ENCODE data around the gene ALX3. TPM values are rescaled to one million over a fixed set of nuclear protein-coding genes. Genes with fewer than 3 reads are reported as not detected.

ALX3 gene
- total and polyA plus RNA-seq, 2 of the 8 experiments (the other 6 are each of a cell fraction or from before 2014, with no cell fraction given) = 0.20 TPM; not detected in 1

- Histone ChIP-seq H3K23ac (ENCODE audit: insufficient read length) (no peak overlapping the region), H3K4me2 (ENCODE audit: insufficient read depth in 1 of 2, low read depth in 2 of 2, low read length in 2 of 2) (no peak overlapping the region), H2BK12ac (ENCODE audit: low read depth, low read length) (no peak overlapping the region), H2AFZ (ENCODE audit: low read length) (no peak overlapping the region), H3K79me1 (ENCODE audit: low read depth, low read length) (no peaks in the 10 kb centered on the region; the same call in 1 of the 2 replicates), H2BK120ac (replicated peaks; ENCODE audit: low read depth, low read length) (no peak overlapping the region), H2BK5ac (ENCODE audit: low read depth, low read length) (no peak overlapping the region), H3K14ac (ENCODE audit: insufficient read length) (no peak overlapping the region), H3K4ac (replicated peaks; ENCODE audit: insufficient read length, low read depth, low read length) (no peak overlapping the region), H3K9me3 (ENCODE audit: insufficient read depth in 2 of 2, low read depth in 1 of 2, low read length in 1 of 2) (no peaks in the 10 kb centered on the region), H4K8ac (ENCODE audit: extremely low read depth, insufficient read depth, low read length) (no peak overlapping the region), H3K4me1 (replicated peaks in 1 of 4; ENCODE audit: control insufficient read depth in 3 of 4, insufficient read depth in 4 of 4, low read length in 3 of 4) (no peaks in the 10 kb centered on the region), H4K91ac (replicated peaks; ENCODE audit: insufficient read length, low read length) (no peak overlapping the region), H3K4me3 (ENCODE audit: extremely low read depth in 1 of 4, insufficient read depth in 2 of 4, low read depth in 3 of 4, low read length in 4 of 4) (no peak overlapping the region), H2AK5ac (ENCODE audit: low read depth, low read length) (no peak overlapping the region), H2BK20ac (ENCODE audit: low read length) (no peak overlapping the region), H2BK15ac (ENCODE audit: low read length) (no peak overlapping the region), H3K18ac (ENCODE audit: extremely low read depth, low read length) (no peak overlapping the region), H3K27me3 (replicated peaks in 1 of 4; ENCODE audit: control insufficient read depth in 3 of 4, extremely low read depth in 1 of 4, insufficient read depth in 3 of 4, low read length in 3 of 4) (no peaks in the 10 kb centered on the region), H3K23me2 (ENCODE audit: low read depth, low read length) (no peaks in the 10 kb centered on the region), H3K79me2 (ENCODE audit: control insufficient read depth in 1 of 2, insufficient read depth in 2 of 2, low read length in 2 of 2) (no peaks in the 10 kb centered on the region), H4K20me1 (replicated peaks in 1 of 2; ENCODE audit: control insufficient read depth in 1 of 2, insufficient read depth in 2 of 2, low read length in 2 of 2) (peaks cover 1 to 12% of the 10 kb centered on the region in 2 experiments), H3K56ac (replicated peaks; ENCODE audit: insufficient read length, low read depth, low read length) (no peak overlapping the region), H4K5ac (ENCODE audit: insufficient read length, low read depth, low read length) (no peak overlapping the region), H3K27ac (ENCODE audit: low read depth, low read length) (no peak overlapping the region), H3K36me3 (ENCODE audit: control insufficient read depth in 2 of 4, insufficient read depth in 4 of 4, low read length in 3 of 4) (peaks cover 53 to 92% (median 80%) of the 10 kb centered on the region in 4 experiments), H3K9ac (replicated peaks in 1 of 4; ENCODE audit: extremely low read depth in 1 of 4, low read depth in 3 of 4, low read length in 3 of 4) (no peak overlapping the region)
- FAIRE-seq (no peak), DNase-seq (ENCODE audit: low read depth in 1 of 2, low spot score in 2 of 2) (no peak)
- CTCF ChIA-PET (ENCODE audit: partially characterized antibody) = interaction anchor here (0.6 to 40.7 kb wide), 8 partner anchors 6 to 363 kb away, joined by 3 to 1450 read pairs (median 9); partner anchors contain the start of genes ALX3 and STRIP1
- POLR2A ChIA-PET (ENCODE audit: partially characterized antibody) = interaction anchor here (1.3 to 1.4 kb wide), 2 partner anchors 10 to 13 kb away, joined by 4 to 6 read pairs; partner anchors contain the start of gene STRIP1
- 97% methylated on average over 5 of the region's 5 CpGs; no CpG with 5 or more reads in 1 of the 2 experiments for WGBS, 2 experiments (ENCODE audit: extremely low coverage in 1 of 2, insufficient coverage in 1 of 2, insufficient read length in 1 of 2, insufficient replicate concordance in 2 of 2, low coverage in 1 of 2, low lambda C conversion rate in 2 of 2, missing lambda C conversion rate in 1 of 2)
- TF ChIP-seq CBX8 (IDR thresholded peaks at IDR 0.05; ENCODE audit: borderline replicate concordance, low read depth, low read length) (no peak), TCF12 (IDR thresholded peaks at IDR 0.05; ENCODE audit: low read depth, low read length) (no peak), NANOG (IDR thresholded peaks at IDR 0.05; ENCODE audit: insufficient read depth, low read depth, low read length, poor library complexity, severe bottlenecking) (no peak), EZH2 (IDR thresholded peaks at IDR 0.05; ENCODE audit: low read depth, low read length, severe bottlenecking) (no peak), POU5F1 (IDR thresholded peaks at IDR 0.05; ENCODE audit: low read depth, low read length) (no peak), PHF8 (conservative IDR thresholded peaks at IDR 0.05; ENCODE audit: low read depth, low read length) (no peak), CEBPB (IDR thresholded peaks at IDR 0.05; ENCODE audit: low read depth, low read length) (no peak), BRCA1 (IDR thresholded peaks at IDR 0.05; ENCODE audit: low read depth, low read length) (no peak), ZNF274 (IDR thresholded peaks at IDR 0.05; ENCODE audit: borderline replicate concordance, extremely low read depth, low read length) (no peak)
Observed at GRCh38 chr1:110048240-110048639, 22.2 kb downstream of the ALX3 start.

Data from H1 (cell line).